Femur (tissue), 1 donor: ENCODE data around the gene NUP98.
"Not testable (repeated sequence)": the region's sequence is repeated elsewhere in the genome, so short reads cannot be mapped to it uniquely, and the experiment has no call there.

Experiments
- DNase-seq: peaks from one replicate; pipeline ENCODE4 v3.0.0-alpha.2; 2017

NUP98 gene

GRCh38 chr11:3666023-3666530, 131.3 kb downstream of the NUP98 start:
- DNase-seq = no peak

GRCh38 chr11:3665336-3666022, 131.9 kb downstream of the NUP98 start:
- no peak for DNase-seq

- no peak for DNase-seq
These were observed 133.2 kb downstream of the NUP98 start for GRCh38 chr11:3664032-3664630.

- DNase-seq = no peak
These were observed 134.5 kb downstream of the NUP98 start for GRCh38 chr11:3662856-3663255.

GRCh38 chr11:3660960-3661359, 136.4 kb downstream of the NUP98 start:
- no peak for DNase-seq

- DNase-seq = no peak
These were observed 137.5 kb downstream of the NUP98 start for GRCh38 chr11:3659595-3660515.

- no peak for DNase-seq
These were observed 139.1 kb downstream of the NUP98 start for GRCh38 chr11:3658252-3658651.

GRCh38 chr11:3657331-3657730, 140.0 kb downstream of the NUP98 start:
- DNase-seq = not testable (repeated sequence)

- no peak for DNase-seq
These were observed 141.8 kb downstream of the NUP98 start for GRCh38 chr11:3655547-3655946.

- not testable (repeated sequence) for DNase-seq
These were observed 144.8 kb downstream of the NUP98 start for GRCh38 chr11:3652514-3652913.

GRCh38 chr11:3649374-3649773, 148.0 kb downstream of the NUP98 start:
- DNase-seq = not testable (repeated sequence)

GRCh38 chr11:3648843-3649242, 148.5 kb downstream of the NUP98 start:
- not testable (repeated sequence) for DNase-seq

- DNase-seq = no peak
These were observed 151.8 kb downstream of the NUP98 start for GRCh38 chr11:3645552-3645951.

GRCh38 chr11:3644817-3645235, 152.5 kb downstream of the NUP98 start, which contains the start of gene ART1:
Gene ART1, plus strand, starts transcription at chr11:3645128. Its CDS starts 14,086 bp downstream, at chr11:3659214.
- peak; percentile 39 for DNase-seq

GRCh38 chr11:3643102-3643546, 154.2 kb downstream of the NUP98 start:
- DNase-seq = not testable (repeated sequence)

- DNase-seq = peak; percentile 91
These were observed 155.0 kb downstream of the NUP98 start for GRCh38 chr11:3642071-3642951.

GRCh38 chr11:3641701-3642070, 155.7 kb downstream of the NUP98 start, which contains the start of gene ART5:
Gene ART5, minus strand, starts transcription at chr11:3641992. Its CDS starts 130 bp downstream, at chr11:3641862.
- no peak for DNase-seq

- no peak for DNase-seq
These were observed 156.2 kb downstream of the NUP98 start for GRCh38 chr11:3641191-3641590.

- DNase-seq = no peak
These were observed 157.5 kb downstream of the NUP98 start for GRCh38 chr11:3639841-3640240.

GRCh38 chr11:3638513-3638912, 158.8 kb downstream of the NUP98 start:
- DNase-seq = no peak

- DNase-seq = no peak
These were observed 160.2 kb downstream of the NUP98 start for GRCh38 chr11:3637201-3637600.
